ENCODE results near the gene CNTN4. TPM values are rescaled to one million over a fixed set of nuclear protein-coding genes. Genes with fewer than 3 reads are reported as not detected.

CNTN4 gene
- total RNA-seq, 2 experiments from 2014 or later: not detected

- ChIA-PET POLR2A (no interaction called here), CTCF (no interaction called here)
Observed at GRCh38 chr3:2934541-2934940, 835.9 kb downstream of the CNTN4 start.

- CTCF ChIA-PET: no interaction called here
- POLR2A ChIA-PET: no interaction called here
Observed at GRCh38 chr3:2937055-2937454, 838.4 kb downstream of the CNTN4 start.

- POLR2A ChIA-PET: no interaction called here
- CTCF ChIA-PET: no interaction called here
Observed at GRCh38 chr3:2937592-2937991, 838.9 kb downstream of the CNTN4 start.

DNA sequence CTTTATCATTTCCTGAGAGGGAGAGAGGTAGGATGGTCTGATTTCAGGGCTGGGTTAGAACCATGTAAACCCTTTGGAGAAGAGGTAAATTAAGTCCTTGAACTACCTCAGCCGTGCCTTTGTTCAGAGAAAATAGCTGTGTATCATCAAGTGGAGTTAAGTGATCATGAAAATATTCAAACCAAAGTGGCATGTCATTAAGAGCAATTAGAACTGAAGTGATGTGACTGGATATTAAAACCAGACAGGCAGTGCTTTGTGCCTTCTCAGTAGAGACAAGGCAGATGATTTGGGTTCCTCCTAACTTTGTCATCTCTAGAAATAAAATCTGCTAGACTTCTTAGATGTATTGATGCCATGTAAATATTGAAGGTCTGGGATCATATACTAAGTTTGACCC is 840.0 kb downstream of the CNTN4 start:
- ChIA-PET POLR2A (no interaction called here), CTCF (no interaction called here)

DNA sequence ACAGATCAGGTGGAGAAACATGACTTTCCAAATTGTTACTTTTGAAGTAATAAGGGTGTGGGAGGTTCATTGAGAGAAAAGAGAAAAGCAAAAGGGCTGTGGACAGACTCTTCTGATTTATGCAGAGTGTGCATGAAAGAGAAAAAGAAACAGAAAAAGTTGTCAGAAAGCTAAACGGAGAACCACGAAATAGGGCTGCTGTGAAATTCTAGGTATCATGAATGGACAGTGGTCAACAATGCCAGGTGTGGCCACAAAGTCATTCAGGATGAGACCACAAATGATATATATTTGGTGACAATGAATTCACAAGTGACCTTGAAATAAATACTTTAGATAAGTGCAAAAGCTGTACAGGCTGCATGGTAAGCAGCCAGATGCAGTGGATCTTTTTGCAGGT is 841.4 kb downstream of the CNTN4 start:
- CTCF ChIA-PET: no interaction called here
- POLR2A ChIA-PET: no interaction called here

GRCh38 chr3:2944628-2945027 is 846.0 kb downstream of the CNTN4 start:
- ChIA-PET POLR2A (no interaction called here), CTCF (no interaction called here)

DNA sequence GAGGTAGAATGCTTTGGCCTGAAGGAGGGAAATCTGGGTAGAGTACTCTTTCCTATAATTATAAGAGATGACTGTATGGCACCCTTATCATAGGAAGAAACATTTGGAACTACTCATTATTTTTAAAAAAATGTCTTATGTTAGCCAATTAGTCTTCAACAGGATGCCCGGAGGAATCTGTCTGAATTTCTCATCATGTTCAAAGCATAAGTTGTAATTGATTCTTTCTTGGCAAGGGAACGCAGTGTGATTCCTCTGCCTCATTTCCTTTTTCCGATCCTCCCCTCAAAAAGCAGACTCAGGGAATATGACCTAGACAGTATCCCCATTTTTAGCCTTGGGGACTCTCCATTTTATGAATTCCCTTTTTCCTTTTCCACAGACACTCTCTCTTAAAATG is 846.5 kb downstream of the CNTN4 start:
- ChIA-PET POLR2A (no interaction called here), CTCF (no interaction called here)

GRCh38 chr3:2947536-2947935 is 848.9 kb downstream of the CNTN4 start:
- CTCF ChIA-PET: no interaction called here
- POLR2A ChIA-PET: no interaction called here

DNA sequence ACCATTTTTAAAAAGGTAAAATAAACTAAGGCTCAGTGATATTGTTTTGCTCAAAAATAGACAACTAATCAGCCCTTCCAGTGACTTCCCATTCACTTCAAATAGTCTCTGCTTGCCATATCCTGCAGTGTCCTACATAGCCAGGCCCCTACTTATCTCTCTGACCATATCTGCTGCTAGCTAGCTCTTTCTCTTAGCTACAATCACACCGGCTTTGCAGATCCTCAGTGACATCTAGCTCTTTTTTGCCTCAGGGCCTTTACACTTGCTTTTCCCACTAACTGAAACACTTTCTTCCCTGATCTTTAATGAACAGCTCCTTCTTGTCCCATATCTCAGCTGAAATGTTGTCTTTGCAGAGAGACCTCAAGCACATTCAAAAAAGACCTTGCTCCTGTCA is 850.2 kb downstream of the CNTN4 start:
- ChIA-PET POLR2A (no interaction called here), CTCF (no interaction called here)

DNA sequence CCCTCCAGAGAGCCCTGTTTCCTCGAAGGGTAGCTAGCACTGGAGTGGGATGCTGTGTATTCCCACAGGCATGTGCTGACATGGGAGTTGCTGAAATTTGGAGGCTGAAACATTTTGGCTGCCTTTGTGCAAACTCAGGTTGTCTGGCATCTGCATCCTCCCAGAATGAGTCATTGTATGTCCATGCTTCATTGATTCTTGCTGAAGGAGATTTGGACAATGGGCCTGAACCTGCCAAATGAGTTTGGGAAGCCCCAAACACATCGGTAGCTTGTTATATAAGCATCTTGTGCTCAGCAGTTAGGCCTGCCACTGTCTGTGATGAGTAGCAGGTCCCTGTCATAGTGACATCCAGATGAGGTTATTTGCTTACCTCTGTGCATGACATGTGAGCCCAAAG is 851.5 kb downstream of the CNTN4 start:
- POLR2A ChIA-PET: no interaction called here
- CTCF ChIA-PET: no interaction called here

GRCh38 chr3:2957115-2957514 is 858.4 kb downstream of the CNTN4 start:
- POLR2A ChIA-PET: no interaction called here
- CTCF ChIA-PET: no interaction called here

GRCh38 chr3:2958551-2958950 is 859.9 kb downstream of the CNTN4 start:
- POLR2A ChIA-PET: no interaction called here
- CTCF ChIA-PET: interaction anchor here (0.5 kb wide), 1 partner anchor 671 kb away, joined by 3 read pairs; no protein-coding TSS in a partner anchor

DNA sequence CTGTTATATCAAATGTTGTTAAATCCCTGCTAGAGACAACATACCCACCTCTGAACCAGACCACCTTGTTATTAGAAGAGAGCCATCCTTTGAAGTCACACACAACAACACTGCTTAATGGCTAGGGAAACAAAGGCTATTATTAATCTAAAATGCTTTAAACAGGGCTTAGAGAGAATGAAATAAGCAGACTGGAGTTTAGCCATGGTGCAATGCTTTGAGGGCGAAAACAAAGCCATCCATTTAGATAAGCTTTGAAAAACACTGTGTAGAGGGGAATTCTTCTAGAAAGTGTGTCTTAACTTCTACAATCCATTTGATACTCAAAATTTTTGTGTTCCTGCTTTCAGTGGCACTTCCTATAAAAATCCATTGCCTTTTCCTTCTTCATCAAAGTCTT is 862.9 kb downstream of the CNTN4 start:
- POLR2A ChIA-PET: no interaction called here
- CTCF ChIA-PET: no interaction called here

DNA sequence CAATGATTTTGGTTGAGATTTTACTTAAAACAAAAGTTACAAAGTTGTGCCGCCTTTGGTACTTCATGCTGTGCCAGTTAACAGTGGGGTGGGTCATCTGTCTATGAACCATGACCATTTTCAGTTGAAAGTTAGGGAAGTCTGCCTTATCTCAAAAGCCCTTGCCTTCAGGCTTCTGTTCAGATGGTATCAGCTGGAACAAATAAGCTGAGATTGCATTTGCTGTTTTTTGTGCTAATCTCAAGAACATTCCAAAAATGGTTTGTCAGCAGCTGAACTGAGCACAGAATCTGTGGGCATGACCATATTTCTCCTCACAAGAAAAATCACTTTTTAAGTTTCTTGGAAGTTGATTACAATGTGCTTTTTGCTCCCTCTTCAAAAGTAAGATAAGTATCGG is 869.2 kb downstream of the CNTN4 start:
- POLR2A ChIA-PET: no interaction called here
- CTCF ChIA-PET: no interaction called here

GRCh38 chr3:2968475-2968874 is 869.8 kb downstream of the CNTN4 start:
- ChIA-PET POLR2A (no interaction called here), CTCF (no interaction called here)

DNA sequence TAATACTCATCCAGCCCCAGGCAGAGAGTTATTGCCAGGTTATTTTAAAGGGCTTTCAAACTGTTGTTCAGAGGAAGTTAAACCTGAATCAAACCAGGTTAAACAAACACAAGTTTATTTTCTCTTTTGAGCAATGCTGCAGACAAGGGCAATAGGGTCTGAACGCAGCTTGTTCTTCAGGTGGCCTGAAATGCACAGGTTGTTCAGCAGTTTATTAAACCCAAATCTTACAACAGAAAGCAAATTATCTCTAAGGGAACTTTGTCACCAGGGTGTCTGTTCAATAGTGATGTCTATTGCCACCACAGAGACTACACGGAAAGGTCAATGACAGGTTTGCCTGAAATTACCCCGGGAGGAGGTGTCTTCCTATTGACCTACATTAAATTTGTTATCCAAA is 877.5 kb downstream of the CNTN4 start:
- POLR2A ChIA-PET: no interaction called here
- CTCF ChIA-PET: no interaction called here

- POLR2A ChIA-PET: no interaction called here
- CTCF ChIA-PET: no interaction called here
Observed at GRCh38 chr3:2976796-2977195, 878.1 kb downstream of the CNTN4 start.

- ChIA-PET POLR2A (no interaction called here), CTCF (no interaction called here)
Observed at GRCh38 chr3:2978977-2979732, 880.5 kb downstream of the CNTN4 start.

DNA sequence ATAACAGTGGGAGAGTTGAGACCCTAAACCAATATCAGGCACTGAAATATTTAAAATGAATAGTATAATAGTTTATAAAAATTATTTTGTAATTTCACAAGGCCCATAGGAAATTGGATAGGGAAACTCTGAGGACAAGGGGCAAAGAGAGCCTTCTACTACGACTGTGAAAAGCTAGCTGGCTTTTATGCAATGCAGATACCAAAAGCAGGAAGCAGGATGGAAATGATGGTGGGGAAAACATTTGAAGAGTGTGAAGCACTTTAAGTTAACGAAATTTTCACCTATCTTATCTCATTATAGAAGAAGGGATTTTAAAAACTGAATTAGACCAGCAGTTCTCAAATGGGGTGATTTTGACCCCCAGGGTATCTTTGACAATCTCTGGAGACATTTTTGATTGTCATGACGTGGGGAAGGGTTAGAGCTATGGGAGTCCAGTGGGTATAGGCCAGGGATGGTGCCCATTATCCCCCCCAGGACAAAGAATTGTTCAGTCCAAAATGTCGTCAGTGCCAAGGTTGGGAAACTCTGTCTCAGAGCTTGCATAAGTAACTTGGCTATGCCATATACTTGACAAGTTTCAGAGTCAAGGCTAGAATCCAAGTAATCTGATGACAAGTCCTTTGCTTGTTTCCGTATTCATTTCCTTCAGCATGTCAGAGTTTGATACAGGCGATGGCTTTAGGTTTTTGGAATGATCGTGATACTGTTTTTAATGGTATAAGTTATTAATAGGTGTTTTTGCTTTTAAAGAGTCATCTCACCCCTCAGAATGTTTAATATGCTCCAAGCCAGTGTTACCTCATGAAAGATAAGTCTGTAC is 885.6 kb downstream of the CNTN4 start:
- ChIA-PET POLR2A (no interaction called here), CTCF (no interaction called here)

DNA sequence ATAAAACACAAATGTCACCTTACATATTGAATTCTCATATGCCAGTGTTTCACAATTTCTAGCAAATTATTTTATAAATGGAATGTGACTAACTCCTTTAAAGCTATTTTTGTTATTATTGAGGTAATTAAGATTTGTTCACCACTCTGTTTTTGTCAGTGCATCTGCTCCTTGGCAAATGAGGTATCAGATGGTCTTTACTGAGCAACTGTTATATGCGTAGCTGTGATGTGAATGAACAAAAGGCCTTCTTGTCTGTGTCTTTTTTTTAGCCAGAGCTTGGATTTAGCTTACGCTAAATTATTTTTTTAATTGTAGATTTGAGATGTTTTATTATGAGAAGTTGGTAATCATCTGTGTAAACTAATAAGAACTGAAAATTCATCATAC is 886.2 kb downstream of the CNTN4 start:
- ChIA-PET POLR2A (no interaction called here), CTCF (no interaction called here)

- CTCF ChIA-PET: no interaction called here
- POLR2A ChIA-PET: no interaction called here
Observed at GRCh38 chr3:2985479-2985878, 886.8 kb downstream of the CNTN4 start.

- ChIA-PET POLR2A (no interaction called here), CTCF (no interaction called here)
Observed at GRCh38 chr3:2992534-2992933, 893.9 kb downstream of the CNTN4 start.
